GM12864 (cell line): Measurements from ENCODE around the gene RGL1.

ENCODE experiments used
- DNase-seq: peaks from one replicate; pipeline ENCODE4 v3.0.0-alpha.2; 2011; ENCODE audit warnings: low read depth
- H3K4me3 ChIP-seq: 2 replicates; pipeline ENCODE4 v1.5.1; 2011; ENCODE audit warnings: mild to moderate bottlenecking, low read depth, low read length, control low read depth
- CTCF ChIP-seq: IDR thresholded peaks from 2 replicates; pipeline ENCODE4 v1.5.1; 2011; ENCODE audit warnings: low read depth, mild to moderate bottlenecking, moderate library complexity, low read length, control low read depth, inconsistent platforms; ENCODE audit errors: missing control alignments

The RGL1 gene

GRCh38 chr1:183764981-183765380, 39.9 kb upstream of the RGL1 start:
- H3K4me3 ChIP-seq, result no peak overlapping the region
- no peak for DNase-seq
- TF ChIP-seq CTCF, result no peak

GRCh38 chr1:183769956-183770815, 34.7 kb upstream of the RGL1 start:
- no peak for TF ChIP-seq CTCF
- no peak for DNase-seq
- no peak overlapping the region for H3K4me3 ChIP-seq

- no peak for DNase-seq
- H3K4me3 ChIP-seq, result no peak overlapping the region
- no peak for TF ChIP-seq CTCF
Observed at GRCh38 chr1:183770816-183771128, 34.1 kb upstream of the RGL1 start.

GRCh38 chr1:183773482-183774274, 31.2 kb upstream of the RGL1 start:
- TF ChIP-seq CTCF, result no peak
- no peak overlapping the region for H3K4me3 ChIP-seq
- DNase-seq, result no peak

GRCh38 chr1:183774938-183775337, 30.0 kb upstream of the RGL1 start:
- no peak for DNase-seq
- H3K4me3 ChIP-seq, result no peak overlapping the region
- no peak for TF ChIP-seq CTCF

GRCh38 chr1:183776731-183777130, 28.2 kb upstream of the RGL1 start:
- H3K4me3 ChIP-seq, result no peak overlapping the region
- no peak for TF ChIP-seq CTCF
- DNase-seq, result no peak

- H3K4me3 ChIP-seq, result no peak overlapping the region
- no peak for DNase-seq
- TF ChIP-seq CTCF, result no peak
Observed at GRCh38 chr1:183777328-183777727, 27.6 kb upstream of the RGL1 start.
